Lung (tissue), 12 donors: ENCODE data around the gene LORICRIN. TPM values are rescaled to one million over a fixed set of nuclear protein-coding genes. Genes with fewer than 3 reads are reported as not detected.

ENCODE experiments used
- ATAC-seq: fragments of 200-7000 bp; cut with Tn5 transposase; one replicate; pipeline ENCODE4 v1.9.1; 2020; ENCODE audit warnings: moderate number of reproducible peaks; ENCODE audit not compliant: insufficient read depth, low FRiP score
- DNase-seq, 3 donors: peaks; one replicate each; pipeline ENCODE4 v3.0.0-alpha.2; 2013 to 2017
- H3K27ac ChIP-seq, 2 donors: one replicate each; pipeline ENCODE4 v1.5.1; 2013; ENCODE audit warnings: mild to moderate bottlenecking in 2 of 2, moderate library complexity in 2 of 2, control low read depth in 1 of 2, inconsistent platforms in 1 of 2, low read depth in 1 of 2, low read length in 1 of 2
- H3K27me3 ChIP-seq, 3 donors: one replicate each; pipeline ENCODE4 v1.5.1; 2013; ENCODE audit warnings: low read length in 2 of 3; ENCODE audit not compliant: control insufficient read depth in 3 of 3, insufficient read depth in 3 of 3
- H3K36me3 ChIP-seq, 4 donors: one replicate each; pipeline ENCODE4 v1.5.1; 2013; ENCODE audit warnings: low read length in 4 of 4, mild to moderate bottlenecking in 1 of 4, moderate library complexity in 1 of 4; ENCODE audit not compliant: control insufficient read depth in 4 of 4, insufficient read depth in 4 of 4
- H3K4me1 ChIP-seq, 5 donors: one replicate each; pipeline ENCODE4 v1.5.1; 2013; ENCODE audit warnings: low read length in 5 of 5, mild to moderate bottlenecking in 2 of 5, moderate library complexity in 1 of 5; ENCODE audit not compliant: control insufficient read depth in 5 of 5, insufficient read depth in 5 of 5
- H3K4me3 ChIP-seq: one replicate; pipeline ENCODE4 v1.5.1; 2013; ENCODE audit warnings: mild to moderate bottlenecking, control low read depth, moderate library complexity
- H3K9ac ChIP-seq, 2 donors: one replicate each; pipeline ENCODE4 v1.5.1; 2013; ENCODE audit warnings: low read length in 2 of 2, control low read depth in 1 of 2; ENCODE audit not compliant: insufficient read depth in 1 of 2
- H3K9me3 ChIP-seq, 4 donors: one replicate each; pipeline ENCODE4 v1.5.1; 2013; ENCODE audit warnings: low read length in 3 of 4, mild to moderate bottlenecking in 1 of 4, moderate library complexity in 1 of 4; ENCODE audit not compliant: control insufficient read depth in 4 of 4, insufficient read depth in 3 of 4
- WGBS, 2 donors: extraction: QIAGEN DNeasy Blood & Tissue Kit; methylation state at CpG; one replicate each; pipeline ENCODE4 v1.1.7; 2013; 5-methylcytosine and 5-hydroxymethylcytosine counted together
- polyA plus RNA-seq, 2 donors: library from polyadenylated mRNA; stranded (reverse); fragments of 200-250 nt; gene quantifications; one replicate each; pipeline ENCODE4 v1.2.1, GENCODE V29; 2013
- total RNA-seq, 2 donors: library from RNA; depleted of rRNA in 1 of 2; stranded (reverse); fragments of >200 nt in 1 of 2; gene quantifications; one replicate each; pipeline ENCODE4 v1.2.1, GENCODE V29; 2014 to 2021
- TF ChIP-seq, protein P1 (sequence below): IDR thresholded peaks from 2 replicates; pipeline ENCODE4 v1.5.1; 2012; ENCODE audit warnings: mild to moderate bottlenecking; ENCODE audit errors: control extremely low read depth, extremely low read depth
- donor health status: control.
- donor health status: control.
- donor health status: Bipolar disorder and iron deficiency.
- donor health status: healthy.
- donor health status: DM: yes; HTN: yes; CAD: no.

Gene LORICRIN
- total and polyA plus RNA-seq, 4 donors, result not detected

GRCh38 chr1:153262070-153262366 is 2.5 kb downstream of the LORICRIN start:
- no peak overlapping the region for H3K27ac ChIP-seq
- ATAC-seq, result no peak
- peaks cover 0 to 61% (median 45%) of the 10 kb centered on the region in 3 donors for H3K27me3 ChIP-seq
- H3K9ac ChIP-seq, result no peak overlapping the region
- TF ChIP-seq, protein P1, sequence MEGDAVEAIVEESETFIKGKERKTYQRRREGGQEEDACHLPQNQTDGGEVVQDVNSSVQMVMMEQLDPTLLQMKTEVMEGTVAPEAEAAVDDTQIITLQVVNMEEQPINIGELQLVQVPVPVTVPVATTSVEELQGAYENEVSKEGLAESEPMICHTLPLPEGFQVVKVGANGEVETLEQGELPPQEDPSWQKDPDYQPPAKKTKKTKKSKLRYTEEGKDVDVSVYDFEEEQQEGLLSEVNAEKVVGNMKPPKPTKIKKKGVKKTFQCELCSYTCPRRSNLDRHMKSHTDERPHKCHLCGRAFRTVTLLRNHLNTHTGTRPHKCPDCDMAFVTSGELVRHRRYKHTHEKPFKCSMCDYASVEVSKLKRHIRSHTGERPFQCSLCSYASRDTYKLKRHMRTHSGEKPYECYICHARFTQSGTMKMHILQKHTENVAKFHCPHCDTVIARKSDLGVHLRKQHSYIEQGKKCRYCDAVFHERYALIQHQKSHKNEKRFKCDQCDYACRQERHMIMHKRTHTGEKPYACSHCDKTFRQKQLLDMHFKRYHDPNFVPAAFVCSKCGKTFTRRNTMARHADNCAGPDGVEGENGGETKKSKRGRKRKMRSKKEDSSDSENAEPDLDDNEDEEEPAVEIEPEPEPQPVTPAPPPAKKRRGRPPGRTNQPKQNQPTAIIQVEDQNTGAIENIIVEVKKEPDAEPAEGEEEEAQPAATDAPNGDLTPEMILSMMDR, result no peak
- DNase-seq, result peak in 1 of 3 donors; percentile 1
- no peak overlapping the region for H3K4me3 ChIP-seq
- H3K4me1 ChIP-seq, result peaks cover 0 to 5% (median 0%) of the 10 kb centered on the region in 5 donors
- 59 to 74% methylated on average over 6 of the region's 6 CpGs for WGBS, 2 donors
- no peaks in the 10 kb centered on the region for H3K36me3 ChIP-seq
- H3K9me3 ChIP-seq, result no peaks in the 10 kb centered on the region

- H3K4me1 ChIP-seq, result peaks cover 0 to 5% (median 0%) of the 10 kb centered on the region in 5 donors
- DNase-seq (no peak), ATAC-seq (no peak)
- no peak overlapping the region for H3K9ac ChIP-seq
- WGBS, 2 donors, result 48 to 50% methylated on average over 10 of the region's 10 CpGs
- no peaks in the 10 kb centered on the region for H3K9me3 ChIP-seq
- TF ChIP-seq, protein P1, result no peak
- H3K27me3 ChIP-seq, result peaks cover 0 to 61% (median 45%) of the 10 kb centered on the region in 3 donors
- no peak overlapping the region for H3K4me3 ChIP-seq
- H3K36me3 ChIP-seq, result no peaks in the 10 kb centered on the region
- H3K27ac ChIP-seq, result no peak overlapping the region
These were observed 3.1 kb downstream of the LORICRIN start for GRCh38 chr1:153262462-153263157.

- WGBS, 2 donors, result 83 to 100% methylated on average over 1 of the region's 1 CpG
- H3K9me3 ChIP-seq, result no peaks in the 10 kb centered on the region
- no peak overlapping the region for H3K4me3 ChIP-seq
- no peak for ATAC-seq
- peaks cover 0 to 45% (median 34%) of the 10 kb centered on the region in 3 donors for H3K27me3 ChIP-seq
- H3K36me3 ChIP-seq, result no peaks in the 10 kb centered on the region
- H3K27ac ChIP-seq, result no peak overlapping the region
- H3K4me1 ChIP-seq, result peaks cover 0 to 5% (median 0%) of the 10 kb centered on the region in 5 donors
- H3K9ac ChIP-seq, result no peak overlapping the region
- TF ChIP-seq, protein P1, result no peak
- no peak for DNase-seq
These were observed 6.0 kb downstream of the LORICRIN start for GRCh38 chr1:153265457-153265856.

- no peak for DNase-seq
- Histone ChIP-seq H3K27ac (no peak overlapping the region), H3K27me3 (peaks cover 0 to 4% (median 0%) of the 10 kb centered on the region in 3 donors), H3K9me3 (peaks cover 0 to 2% (median 0%) of the 10 kb centered on the region in 4 donors), H3K4me1 (no peaks in the 10 kb centered on the region), H3K9ac (no peak overlapping the region), H3K36me3 (no peaks in the 10 kb centered on the region), H3K4me3 (no peak overlapping the region)
- no peak for ATAC-seq
- WGBS, 2 donors, result 55 to 91% methylated on average over 1 of the region's 1 CpG
- TF ChIP-seq, protein P1, result no peak
These were observed 12.2 kb downstream of the LORICRIN start for GRCh38 chr1:153271711-153272110.
